ENCODE data around the gene SLC25A25.
A peak's percentile ranks its signal among the peaks of the same experiment; 100 is the strongest.
"Not testable (repeated sequence)": the region's sequence is repeated elsewhere in the genome, so short reads cannot be mapped to it uniquely, and the experiment has no call there.

SLC25A25 gene

GRCh38 chr9:128128836-128129590, 61.0 kb downstream of the SLC25A25 start:
- no peak overlapping the region for H2BK12ac ChIP-seq (ENCODE audit: low read length)
- peak overlapping the region; percentile 98 for H2BK5ac ChIP-seq (ENCODE audit: low read length)
- H3K27ac ChIP-seq (replicated peaks; ENCODE audit: low read length): no peak overlapping the region
- H2AFZ ChIP-seq (ENCODE audit: low read length): peak overlapping the region; percentile 100
- no peak overlapping the region for H3K14ac ChIP-seq (ENCODE audit: low read length)
- H3K79me1 ChIP-seq (ENCODE audit: low read depth, low read length): peaks cover 9% of the 10 kb centered on the region
- H3K9me3 ChIP-seq (replicated peaks in 1 of 2; ENCODE audit: control insufficient read depth in 2 of 2, insufficient read depth in 1 of 2, low read depth in 1 of 2, low read length in 2 of 2): peaks cover 7% of the 10 kb centered on the region in 2 donors
- H3K4ac ChIP-seq (ENCODE audit: low read length): peak overlapping the region; percentile 66
- no CpG with 5 or more reads among the region's 29 CpGs for WGBS, 2 donors (ENCODE audit: extremely low coverage in 2 of 2, insufficient read length in 2 of 2, insufficient replicate concordance in 1 of 2)
- peak overlapping the region; percentile 89 for H3K4me2 ChIP-seq (ENCODE audit: insufficient read depth, low read length, poor library complexity, severe bottlenecking)
- H2BK120ac ChIP-seq (ENCODE audit: low read depth, low read length): no peak overlapping the region
- no peak overlapping the region for H4K91ac ChIP-seq (ENCODE audit: low read depth, low read length, poor library complexity)
- H3K18ac ChIP-seq (ENCODE audit: low read length): peak overlapping the region; percentile 99
- H3K9ac ChIP-seq (ENCODE audit: low read depth, low read length, poor library complexity): peak overlapping the region; percentile 34
- peak overlapping the region; percentile 92 for H2AK5ac ChIP-seq (ENCODE audit: low read depth, low read length)
- no peak for DNase-seq (ENCODE audit: low spot score)
- H3K36me3 ChIP-seq (replicated peaks in 1 of 2; ENCODE audit: control insufficient read depth in 2 of 2, insufficient read depth in 2 of 2, low read length in 2 of 2): peaks cover 7 to 17% of the 10 kb centered on the region in 2 donors
- peaks cover 0 to 6% (median 0%) of the 10 kb centered on the region in 3 experiments for H3K27me3 ChIP-seq (ENCODE audit: control insufficient read depth in 3 of 3, insufficient read depth in 3 of 3, low read depth in 1 of 3, low read length in 3 of 3)
- H2BK15ac ChIP-seq (ENCODE audit: low read length): peak overlapping the region; percentile 81
- H3K4me1 ChIP-seq (ENCODE audit: control insufficient read depth in 2 of 2, insufficient read depth in 1 of 2, low read depth in 1 of 2, low read length in 2 of 2): peaks cover 5 to 22% of the 10 kb centered on the region in 2 donors
- no peak overlapping the region for H4K8ac ChIP-seq (ENCODE audit: low read depth, low read length)
- H3K4me3 ChIP-seq (ENCODE audit: low read length in 2 of 2): peak overlapping the region; percentile 90 to 100
- peak overlapping the region; percentile 95 for H3K23ac ChIP-seq (ENCODE audit: low read depth, low read length, poor library complexity)

GRCh38 chr9:128129976-128130590, 62.1 kb downstream of the SLC25A25 start:
- H3K9ac ChIP-seq (ENCODE audit: low read depth, low read length, poor library complexity): not testable (repeated sequence)

GRCh38 chr9:128130651-128131050, 62.6 kb downstream of the SLC25A25 start:
- WGBS, 2 donors (ENCODE audit: extremely low coverage in 2 of 2, insufficient read length in 2 of 2, insufficient replicate concordance in 1 of 2): no CpG with 5 or more reads among the region's 7 CpGs
- DNase-seq (ENCODE audit: low spot score); H3K27ac ChIP-seq (replicated peaks; ENCODE audit: low read length); H4K91ac ChIP-seq (ENCODE audit: low read depth, low read length, poor library complexity); H3K36me3 ChIP-seq (replicated peaks in 1 of 2; ENCODE audit: control insufficient read depth in 2 of 2, insufficient read depth in 2 of 2, low read length in 2 of 2); H2BK120ac ChIP-seq (ENCODE audit: low read depth, low read length); H2BK12ac ChIP-seq (ENCODE audit: low read length); H2AFZ ChIP-seq (ENCODE audit: low read length); H2BK15ac ChIP-seq (ENCODE audit: low read length); H3K14ac ChIP-seq (ENCODE audit: low read length); H3K18ac ChIP-seq (ENCODE audit: low read length); H2BK5ac ChIP-seq (ENCODE audit: low read length); H3K9me3 ChIP-seq (replicated peaks in 1 of 2; ENCODE audit: control insufficient read depth in 2 of 2, insufficient read depth in 1 of 2, low read depth in 1 of 2, low read length in 2 of 2); H3K4me2 ChIP-seq (ENCODE audit: insufficient read depth, low read length, poor library complexity, severe bottlenecking); H3K27me3 ChIP-seq (ENCODE audit: control insufficient read depth in 3 of 3, insufficient read depth in 3 of 3, low read depth in 1 of 3, low read length in 3 of 3); H3K4ac ChIP-seq (ENCODE audit: low read length); H3K9ac ChIP-seq (ENCODE audit: low read depth, low read length, poor library complexity); H3K23ac ChIP-seq (ENCODE audit: low read depth, low read length, poor library complexity); H4K8ac ChIP-seq (ENCODE audit: low read depth, low read length); H3K4me3 ChIP-seq (ENCODE audit: low read length in 2 of 2); H2AK5ac ChIP-seq (ENCODE audit: low read depth, low read length); H3K79me1 ChIP-seq (ENCODE audit: low read depth, low read length): not testable (repeated sequence)
- peaks cover 5 to 22% of the 10 kb centered on the region in 2 donors for H3K4me1 ChIP-seq (ENCODE audit: control insufficient read depth in 2 of 2, insufficient read depth in 1 of 2, low read depth in 1 of 2, low read length in 2 of 2)

More at GRCh38 chr9:128129976-128130590, 62.1 kb downstream of the SLC25A25 start:
- not testable (repeated sequence) for H3K4me3 ChIP-seq (ENCODE audit: low read length in 2 of 2); H4K91ac ChIP-seq (ENCODE audit: low read depth, low read length, poor library complexity); H2AK5ac ChIP-seq (ENCODE audit: low read depth, low read length); H2AFZ ChIP-seq (ENCODE audit: low read length); H3K9me3 ChIP-seq (replicated peaks in 1 of 2; ENCODE audit: control insufficient read depth in 2 of 2, insufficient read depth in 1 of 2, low read depth in 1 of 2, low read length in 2 of 2); H2BK15ac ChIP-seq (ENCODE audit: low read length); H3K4me2 ChIP-seq (ENCODE audit: insufficient read depth, low read length, poor library complexity, severe bottlenecking); H3K18ac ChIP-seq (ENCODE audit: low read length); H4K8ac ChIP-seq (ENCODE audit: low read depth, low read length); H2BK120ac ChIP-seq (ENCODE audit: low read depth, low read length); DNase-seq (ENCODE audit: low spot score); H3K27me3 ChIP-seq (ENCODE audit: control insufficient read depth in 3 of 3, insufficient read depth in 3 of 3, low read depth in 1 of 3, low read length in 3 of 3); H3K36me3 ChIP-seq (replicated peaks in 1 of 2; ENCODE audit: control insufficient read depth in 2 of 2, insufficient read depth in 2 of 2, low read length in 2 of 2); H3K23ac ChIP-seq (ENCODE audit: low read depth, low read length, poor library complexity); H3K14ac ChIP-seq (ENCODE audit: low read length); H3K79me1 ChIP-seq (ENCODE audit: low read depth, low read length); H3K4ac ChIP-seq (ENCODE audit: low read length); H2BK5ac ChIP-seq (ENCODE audit: low read length); H2BK12ac ChIP-seq (ENCODE audit: low read length); H3K27ac ChIP-seq (replicated peaks; ENCODE audit: low read length)
- no CpG with 5 or more reads among the region's 12 CpGs for WGBS, 2 donors (ENCODE audit: extremely low coverage in 2 of 2, insufficient read length in 2 of 2, insufficient replicate concordance in 1 of 2)
- peaks cover 5 to 22% of the 10 kb centered on the region in 2 donors for H3K4me1 ChIP-seq (ENCODE audit: control insufficient read depth in 2 of 2, insufficient read depth in 1 of 2, low read depth in 1 of 2, low read length in 2 of 2)

- H3K79me1 ChIP-seq (ENCODE audit: low read depth, low read length); H3K23ac ChIP-seq (ENCODE audit: low read depth, low read length, poor library complexity); H2BK12ac ChIP-seq (ENCODE audit: low read length); H3K9ac ChIP-seq (ENCODE audit: low read depth, low read length, poor library complexity); H2BK15ac ChIP-seq (ENCODE audit: low read length); H3K18ac ChIP-seq (ENCODE audit: low read length); H3K4ac ChIP-seq (ENCODE audit: low read length); H2BK5ac ChIP-seq (ENCODE audit: low read length); H3K36me3 ChIP-seq (replicated peaks in 1 of 2; ENCODE audit: control insufficient read depth in 2 of 2, insufficient read depth in 2 of 2, low read length in 2 of 2); H2BK120ac ChIP-seq (ENCODE audit: low read depth, low read length); H3K27ac ChIP-seq (replicated peaks; ENCODE audit: low read length); H3K14ac ChIP-seq (ENCODE audit: low read length); H4K8ac ChIP-seq (ENCODE audit: low read depth, low read length); H3K4me2 ChIP-seq (ENCODE audit: insufficient read depth, low read length, poor library complexity, severe bottlenecking); H3K27me3 ChIP-seq (ENCODE audit: control insufficient read depth in 3 of 3, insufficient read depth in 3 of 3, low read depth in 1 of 3, low read length in 3 of 3); DNase-seq (ENCODE audit: low spot score); H3K4me3 ChIP-seq (ENCODE audit: low read length in 2 of 2); H3K9me3 ChIP-seq (replicated peaks in 1 of 2; ENCODE audit: control insufficient read depth in 2 of 2, insufficient read depth in 1 of 2, low read depth in 1 of 2, low read length in 2 of 2); H4K91ac ChIP-seq (ENCODE audit: low read depth, low read length, poor library complexity): not testable (repeated sequence)
- H2AFZ ChIP-seq (ENCODE audit: low read length): peak overlapping the region; percentile 78
- H2AK5ac ChIP-seq (ENCODE audit: low read depth, low read length): peak overlapping the region; percentile 35
- WGBS, 2 donors (ENCODE audit: extremely low coverage in 2 of 2, insufficient read length in 2 of 2, insufficient replicate concordance in 1 of 2): no CpG with 5 or more reads among the region's 8 CpGs
- H3K4me1 ChIP-seq (ENCODE audit: control insufficient read depth in 2 of 2, insufficient read depth in 1 of 2, low read depth in 1 of 2, low read length in 2 of 2): peaks cover 5 to 17% of the 10 kb centered on the region in 2 donors
Measured at GRCh38 chr9:128131346-128131745, 63.3 kb downstream of the SLC25A25 start.

Measured in neuronal stem cell (in vitro differentiated cells).